IMR-90 (cell line): ENCODE measurements around the gene CD38. TPM values are rescaled to one million over a fixed set of nuclear protein-coding genes. Genes with fewer than 3 reads are reported as not detected.

ENCODE experiments used
- ATAC-seq: fragments of 200-7000 bp; cut with Tn5 transposase; 2 replicates; pipeline ENCODE4 v1.9.1; 2020; ENCODE audit warnings: low read depth, mild to moderate bottlenecking, moderate library complexity
- BruUV-seq: library from RNA; stranded (reverse); fragments of 400-500 nt; replicated peaks from 2 replicates; lab custom pipeline; 2021; lab: Mats Ljungman, UMichigan
- CTCF ChIA-PET: fragments of 300-600 bp; formaldehyde crosslinking; extraction: SDS; loops from one replicate; lab custom pipeline; 2021; ENCODE audit warnings: antibody characterized with exemption; lab: Yijun Ruan, JAX
- POLR2A ChIA-PET: fragments of 300-600 bp; sonication (Branson Sonifier 250); formaldehyde crosslinking; loops from one replicate; lab custom pipeline; 2022; ENCODE audit warnings: antibody characterized with exemption; ENCODE audit not compliant: unreplicated experiment; lab: Charles Lee
- DNase-seq: peaks from one replicate; pipeline ENCODE4 v3.0.0; 2013
- H2AFZ ChIP-seq: replicated peaks from 2 replicates; pipeline ENCODE3; 2013; ENCODE audit warnings: low read length, mild to moderate bottlenecking; ENCODE audit not compliant: poor library complexity
- H2AK5ac ChIP-seq: 2 replicates; pipeline ENCODE4 v1.6.1; 2013; ENCODE audit warnings: low read depth, low read length, inconsistent platforms
- H2AK9ac ChIP-seq: replicated peaks from 2 replicates; pipeline ENCODE3; 2013; ENCODE audit warnings: mild to moderate bottlenecking, low read depth, low read length, moderate library complexity; ENCODE audit not compliant: poor library complexity
- H2BK120ac ChIP-seq: 2 replicates; pipeline ENCODE4 v1.6.1; 2013; ENCODE audit warnings: low read depth, low read length, inconsistent platforms
- H2BK15ac ChIP-seq: 3 replicates; pipeline ENCODE4 v1.6.1; 2013; ENCODE audit warnings: low read depth, low read length, inconsistent platforms
- H2BK20ac ChIP-seq: 2 replicates; pipeline ENCODE4 v1.6.1; 2013; ENCODE audit warnings: low read depth, mild to moderate bottlenecking, inconsistent platforms, low read length, moderate library complexity
- H2BK5ac ChIP-seq: 2 replicates; pipeline ENCODE4 v1.6.1; 2013; ENCODE audit warnings: mild to moderate bottlenecking, low read depth, low read length, inconsistent platforms; ENCODE audit not compliant: poor library complexity, severe bottlenecking
- H3K14ac ChIP-seq: replicated peaks from 2 replicates; pipeline ENCODE4 v1.6.1; 2013; ENCODE audit warnings: low read depth, low read length, inconsistent platforms
- H3K18ac ChIP-seq: 2 replicates; pipeline ENCODE4 v1.6.1; 2013; ENCODE audit warnings: low read depth, low read length, control low read depth
- H3K23ac ChIP-seq: 2 replicates; pipeline ENCODE4 v1.6.1; 2013; ENCODE audit warnings: low read depth, low read length, inconsistent platforms
- H3K27ac ChIP-seq: 2 replicates; pipeline ENCODE4 v1.5.1; 2013; ENCODE audit warnings: mild to moderate bottlenecking, control low read depth, low read length; ENCODE audit not compliant: insufficient read depth
- H3K27me3 ChIP-seq: 2 replicates; pipeline ENCODE4 v1.6.1; 2013; ENCODE audit warnings: low read length; ENCODE audit not compliant: control insufficient read depth, insufficient read depth
- H3K36me3 ChIP-seq: 2 replicates; pipeline ENCODE4 v1.6.1; 2013; ENCODE audit warnings: low read length, mixed read lengths; ENCODE audit not compliant: control insufficient read depth, insufficient read depth
- H3K4ac ChIP-seq: 2 replicates; pipeline ENCODE4 v1.6.1; 2013; ENCODE audit warnings: low read depth, low read length, inconsistent platforms
- H3K4me1 ChIP-seq: 2 replicates; pipeline ENCODE4 v1.6.1; 2013; ENCODE audit warnings: low read length, mixed read lengths; ENCODE audit not compliant: control insufficient read depth, insufficient read depth
- H3K4me2 ChIP-seq: 2 replicates; pipeline ENCODE4 v1.6.1; 2013; ENCODE audit warnings: low read depth, mild to moderate bottlenecking, control low read depth, low read length, moderate library complexity
- H3K4me3 ChIP-seq: 2 replicates; pipeline ENCODE4 v1.5.1; 2013; ENCODE audit warnings: low read depth, mild to moderate bottlenecking, control low read depth, low read length, moderate library complexity; ENCODE audit not compliant: insufficient read depth
- H3K56ac ChIP-seq: 2 replicates; pipeline ENCODE4 v1.6.1; 2013; ENCODE audit warnings: low read length, inconsistent platforms; ENCODE audit not compliant: insufficient read depth; ENCODE audit errors: extremely low read depth
- H3K79me1 ChIP-seq, 2 experiments: 2 replicates each; pipeline ENCODE4 v1.6.1; 2013; ENCODE audit warnings: low read length in 2 of 2, inconsistent platforms in 1 of 2, low read depth in 1 of 2
- H3K9ac ChIP-seq: 2 replicates; pipeline ENCODE4 v1.6.1; 2013; ENCODE audit warnings: low read depth, low read length, control low read depth
- H3K9me1 ChIP-seq: 2 replicates; pipeline ENCODE4 v1.6.1; 2013; ENCODE audit warnings: low read length, inconsistent platforms; ENCODE audit not compliant: insufficient read depth
- H3K9me3 ChIP-seq: 2 replicates; pipeline ENCODE4 v1.6.1; 2013; ENCODE audit warnings: low read length; ENCODE audit not compliant: control insufficient read depth, insufficient read depth
- H4K20me1 ChIP-seq: 2 replicates; pipeline ENCODE4 v1.6.1; 2013; ENCODE audit warnings: low read length, inconsistent platforms; ENCODE audit not compliant: insufficient read depth
- H4K5ac ChIP-seq: 2 replicates; pipeline ENCODE4 v1.6.1; 2013; ENCODE audit warnings: mild to moderate bottlenecking, low read depth, low read length, control low read depth
- H4K8ac ChIP-seq, 2 experiments: 2 replicates each; pipeline ENCODE4 v1.6.1; 2013; ENCODE audit warnings: low read depth in 2 of 2, low read length in 2 of 2, control low read depth in 1 of 2, inconsistent platforms in 1 of 2
- H4K91ac ChIP-seq: 2 replicates; pipeline ENCODE4 v1.6.1; 2013; ENCODE audit warnings: low read depth, low read length, inconsistent platforms; ENCODE audit not compliant: insufficient read depth
- CEBPB ChIP-seq: IDR thresholded peaks from 2 replicates; pipeline ENCODE4 v1.6.1; 2012; ENCODE audit warnings: low read depth, low read length, improper control_type of control experiment
- CHD1 ChIP-seq: IDR thresholded peaks from 2 replicates; pipeline ENCODE4 v1.6.1; 2012; ENCODE audit warnings: low read depth, low read length, improper control_type of control experiment
- CTCF ChIP-seq: conservative IDR thresholded peaks from 2 replicates; pipeline ENCODE4 v1.5.1; 2012; ENCODE audit warnings: mild to moderate bottlenecking, low read depth, low read length, improper control_type of control experiment
- ELK1 ChIP-seq: fragments of 150-350 bp; IDR thresholded peaks from 2 replicates; pipeline ENCODE4 v1.6.1; 2016; ENCODE audit warnings: low read depth, mild to moderate bottlenecking, low read length, moderate library complexity, borderline replicate concordance
- FOS ChIP-seq: fragments of 150-350 bp; IDR thresholded peaks from 2 replicates; pipeline ENCODE4 v1.6.1; 2016; ENCODE audit warnings: low read depth, low read length
- MAFK ChIP-seq: IDR thresholded peaks from 2 replicates; pipeline ENCODE4 v1.6.1; 2012; ENCODE audit warnings: low read depth, low read length, improper control_type of control experiment
- MAZ ChIP-seq: IDR thresholded peaks from 2 replicates; pipeline ENCODE4 v1.6.1; 2012; ENCODE audit warnings: low read depth, mild to moderate bottlenecking, low read length, improper control_type of control experiment, moderate library complexity, borderline replicate concordance
- MXI1 ChIP-seq: IDR thresholded peaks from 2 replicates; pipeline ENCODE4 v1.6.1; 2012; ENCODE audit warnings: low read depth, mild to moderate bottlenecking, low read length, moderate library complexity, borderline replicate concordance
- NFE2L2 ChIP-seq: fragments of 150-350 bp; IDR thresholded peaks from 2 replicates; pipeline ENCODE4 v1.6.1; 2016; ENCODE audit warnings: low read depth, mild to moderate bottlenecking, low read length
- POLR2A ChIP-seq: IDR thresholded peaks from 2 replicates; pipeline ENCODE4 v1.6.1; 2012; ENCODE audit warnings: mild to moderate bottlenecking, low read depth, low read length
- RAD21 ChIP-seq: IDR thresholded peaks from 2 replicates; pipeline ENCODE4 v1.6.1; 2012; ENCODE audit warnings: low read length, improper control_type of control experiment
- RCOR1 ChIP-seq: IDR thresholded peaks from 2 replicates; pipeline ENCODE4 v1.6.1; 2012; ENCODE audit warnings: mild to moderate bottlenecking, low read length, improper control_type of control experiment; ENCODE audit not compliant: insufficient replicate concordance
- RFX5 ChIP-seq: IDR thresholded peaks from 2 replicates; pipeline ENCODE4 v1.8.0; 2012; ENCODE audit warnings: low read depth, mild to moderate bottlenecking, low read length, moderate library complexity
- SMC3 ChIP-seq: fragments of 150-350 bp; IDR thresholded peaks from 2 replicates; pipeline ENCODE4 v1.6.1; 2016; ENCODE audit warnings: low read depth, mild to moderate bottlenecking, antibody characterized with exemption, low read length, moderate library complexity
- WGBS, 2 experiments: methylation state at CpG; one replicate each; pipeline versions ENCODE4 v1.1.5 to v1.1.7; 2013; ENCODE audit warnings: missing lambda C conversion rate in 2 of 2; ENCODE audit not compliant: insufficient read length in 1 of 2; ENCODE audit errors: extremely low coverage in 2 of 2; 5-methylcytosine and 5-hydroxymethylcytosine counted together
- dilution Hi-C: fragments of 300-500 bp; cut with HindIII; formaldehyde crosslinking; loops from one replicate; pipeline ENCODE4 v1.14.3; 2018; ENCODE audit warnings: low sequenced_read_pairs; ENCODE audit not compliant: unreplicated experiment
- in situ Hi-C: fragments of 300-500 bp; cut with MboI; formaldehyde crosslinking; loops from 3 replicates; pipeline ENCODE4 v1.14.3; 2019; ENCODE audit warnings: low sequenced_read_pairs, inconsistent platforms, mixed read lengths
- intact Hi-C: fragments of 100-400 bp; cut with micrococcal nuclease; formaldehyde crosslinking; loops from 2 replicates; pipeline ENCODE4 v1.10.0; 2022
- polyA plus RNA-seq, 3 experiments: library from polyadenylated mRNA; depleted of rRNA; stranded (reverse); fragments of >200 nt; gene quantifications; 2 replicates each; pipeline ENCODE4 v1.2.3, GENCODE V29; 2012; ENCODE audit warnings: low replicate concordance in 1 of 3
- total RNA-seq: library from RNA; depleted of rRNA; stranded (reverse); fragments of >200 nt; gene quantifications from 2 replicates; pipeline ENCODE4 v1.2.3, GENCODE V29; 2012
- TF ChIP-seq, protein P1 (sequence below): fragments of 150-350 bp; IDR thresholded peaks from 2 replicates; pipeline ENCODE4 v1.6.1; 2017; ENCODE audit warnings: mild to moderate bottlenecking, antibody characterized with exemption, low read length, low read depth

CD38 gene
- total and polyA plus RNA-seq, 2 of the 4 experiments (the other 2 are of a cell fraction), result not detected

DNA sequence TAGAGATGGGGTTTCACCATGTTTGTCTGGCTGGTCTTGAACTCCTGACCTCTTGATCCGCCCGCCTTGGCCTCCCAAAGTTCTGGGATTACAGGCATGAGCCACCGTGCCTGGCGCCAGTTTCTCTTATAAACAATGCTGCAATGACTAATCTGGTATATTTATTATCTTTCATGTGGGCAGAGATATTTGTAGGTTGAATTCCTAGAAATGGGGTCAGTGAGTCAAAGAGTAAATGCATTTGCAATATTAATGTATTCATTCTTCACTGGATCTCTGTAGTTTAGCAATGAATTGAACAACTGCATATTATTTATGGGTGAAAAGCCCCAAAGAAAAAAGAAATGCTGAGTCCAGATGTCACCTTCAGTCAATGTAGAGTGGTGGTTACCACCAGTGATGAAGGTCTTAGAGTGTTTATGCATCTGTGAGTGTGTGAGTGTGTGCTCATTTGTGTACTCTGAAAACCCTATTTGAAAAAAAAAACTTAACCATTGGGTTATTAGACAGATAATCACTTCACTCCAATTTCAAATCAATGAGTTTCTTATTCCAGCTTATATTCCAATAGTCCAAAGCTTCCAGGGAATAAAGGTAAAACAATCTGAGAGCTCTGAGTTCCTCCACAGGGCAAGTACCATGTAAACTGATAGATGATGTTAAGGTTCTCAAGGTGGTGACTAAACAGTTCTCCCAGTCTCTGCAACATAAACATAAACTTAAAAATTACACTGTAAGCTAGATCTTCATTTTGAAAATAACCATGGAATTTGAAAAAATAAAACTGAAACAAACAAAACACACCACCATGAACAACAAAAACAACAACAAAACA is 22.6 kb upstream of the CD38 start:
- DNase-seq (peak; percentile 69), ATAC-seq (peak; percentile 60)
- dilution Hi-C loops (no loop called here), intact Hi-C loops (no loop called here), in situ Hi-C loops (no loop called here)
- Histone ChIP-seq H3K18ac (no peak overlapping the region), H3K23ac (no peak overlapping the region), H3K36me3 (no peaks in the 10 kb centered on the region), H2BK5ac (no peak overlapping the region), H4K20me1 (no peaks in the 10 kb centered on the region), H3K79me1 (no peaks in the 10 kb centered on the region), H3K9me1 (no peaks in the 10 kb centered on the region), H4K5ac (no peak overlapping the region), H3K14ac (no peak overlapping the region), H3K4ac (no peak overlapping the region), H4K91ac (no peak overlapping the region), H2AK5ac (no peak overlapping the region), H2BK20ac (no peak overlapping the region), H3K4me3 (no peak overlapping the region), H3K9me3 (no peaks in the 10 kb centered on the region), H3K4me2 (peak overlapping the region; percentile 63; the same call in 1 of the 2 replicates), H4K8ac (no peak overlapping the region), H3K27ac (no peak overlapping the region), H3K4me1 (no peaks in the 10 kb centered on the region; the same call in 1 of the 2 replicates), H3K56ac (no peak overlapping the region), H2BK15ac (no peak overlapping the region), H3K9ac (no peak overlapping the region), H2AFZ (no peak overlapping the region), H2AK9ac (no peak overlapping the region), H3K27me3 (no peaks in the 10 kb centered on the region; the same call in 1 of the 2 replicates), H2BK120ac (no peak overlapping the region)
- CTCF ChIA-PET, result interaction anchor here (0.5 to 1.0 kb wide), 2 partner anchors 14 to 62 kb away, joined by 3 read pairs; no protein-coding TSS in a partner anchor
- no TSS peak for BruUV-seq
- WGBS, 2 experiments, result 0% methylated on average over 1 of the region's 4 CpGs; no CpG with 5 or more reads in 1 of the 2 experiments
- POLR2A ChIA-PET, result no interaction called here
- TF ChIP-seq, protein P1, sequence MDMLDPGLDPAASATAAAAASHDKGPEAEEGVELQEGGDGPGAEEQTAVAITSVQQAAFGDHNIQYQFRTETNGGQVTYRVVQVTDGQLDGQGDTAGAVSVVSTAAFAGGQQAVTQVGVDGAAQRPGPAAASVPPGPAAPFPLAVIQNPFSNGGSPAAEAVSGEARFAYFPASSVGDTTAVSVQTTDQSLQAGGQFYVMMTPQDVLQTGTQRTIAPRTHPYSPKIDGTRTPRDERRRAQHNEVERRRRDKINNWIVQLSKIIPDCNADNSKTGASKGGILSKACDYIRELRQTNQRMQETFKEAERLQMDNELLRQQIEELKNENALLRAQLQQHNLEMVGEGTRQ, result no peak
- TF ChIP-seq MAZ (no peak), ELK1 (no peak), RFX5 (no peak), MAFK (no peak), CHD1 (no peak), SMC3 (no peak), CEBPB (no peak), NFE2L2 (no peak), FOS (peak; percentile 42), RAD21 (no peak), RCOR1 (peak; percentile 19), MXI1 (no peak), POLR2A (no peak), CTCF (no peak)
